Measurements from ENCODE around the gene COX7A2L.

Gene COX7A2L

DNA sequence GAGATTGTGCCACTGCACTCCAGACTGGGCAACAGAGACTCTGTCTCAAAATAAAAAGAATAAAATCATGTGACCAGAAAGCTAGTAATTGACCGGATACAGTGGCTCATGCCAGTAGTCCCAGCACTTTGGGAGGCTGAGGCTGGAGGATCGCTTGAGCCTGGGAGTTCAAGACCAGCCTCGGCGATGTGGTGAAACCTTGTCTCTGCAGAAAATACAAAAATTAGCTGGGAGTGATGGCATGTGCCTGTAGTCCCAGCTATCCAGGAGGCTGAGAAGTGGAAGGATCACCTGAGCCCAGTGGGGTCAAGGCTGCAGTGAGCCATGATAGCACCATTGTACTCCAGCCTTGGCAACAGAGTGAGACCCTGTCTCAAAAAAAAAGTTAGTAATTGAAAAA lies 36.8 kb downstream of the COX7A2L start:
- Histone ChIP-seq H3K4me3 (replicated peaks; ENCODE audit: low read depth, low read length) (no peak overlapping the region), H3K36me3 (ENCODE audit: control insufficient read depth, insufficient read depth, low read length) (peaks cover 5% of the 10 kb centered on the region), H3K27me3 (replicated peaks; ENCODE audit: control insufficient read depth, insufficient read depth, low read length) (no peaks in the 10 kb centered on the region)
- TF ChIP-seq, protein P1, sequence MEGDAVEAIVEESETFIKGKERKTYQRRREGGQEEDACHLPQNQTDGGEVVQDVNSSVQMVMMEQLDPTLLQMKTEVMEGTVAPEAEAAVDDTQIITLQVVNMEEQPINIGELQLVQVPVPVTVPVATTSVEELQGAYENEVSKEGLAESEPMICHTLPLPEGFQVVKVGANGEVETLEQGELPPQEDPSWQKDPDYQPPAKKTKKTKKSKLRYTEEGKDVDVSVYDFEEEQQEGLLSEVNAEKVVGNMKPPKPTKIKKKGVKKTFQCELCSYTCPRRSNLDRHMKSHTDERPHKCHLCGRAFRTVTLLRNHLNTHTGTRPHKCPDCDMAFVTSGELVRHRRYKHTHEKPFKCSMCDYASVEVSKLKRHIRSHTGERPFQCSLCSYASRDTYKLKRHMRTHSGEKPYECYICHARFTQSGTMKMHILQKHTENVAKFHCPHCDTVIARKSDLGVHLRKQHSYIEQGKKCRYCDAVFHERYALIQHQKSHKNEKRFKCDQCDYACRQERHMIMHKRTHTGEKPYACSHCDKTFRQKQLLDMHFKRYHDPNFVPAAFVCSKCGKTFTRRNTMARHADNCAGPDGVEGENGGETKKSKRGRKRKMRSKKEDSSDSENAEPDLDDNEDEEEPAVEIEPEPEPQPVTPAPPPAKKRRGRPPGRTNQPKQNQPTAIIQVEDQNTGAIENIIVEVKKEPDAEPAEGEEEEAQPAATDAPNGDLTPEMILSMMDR (IDR thresholded peaks at IDR 0.05; ENCODE audit: insufficient read depth, low read length, poor library complexity, severe bottlenecking): no peak
- no peak for DNase-seq (ENCODE audit: extremely low read depth, insufficient read length)

DNA sequence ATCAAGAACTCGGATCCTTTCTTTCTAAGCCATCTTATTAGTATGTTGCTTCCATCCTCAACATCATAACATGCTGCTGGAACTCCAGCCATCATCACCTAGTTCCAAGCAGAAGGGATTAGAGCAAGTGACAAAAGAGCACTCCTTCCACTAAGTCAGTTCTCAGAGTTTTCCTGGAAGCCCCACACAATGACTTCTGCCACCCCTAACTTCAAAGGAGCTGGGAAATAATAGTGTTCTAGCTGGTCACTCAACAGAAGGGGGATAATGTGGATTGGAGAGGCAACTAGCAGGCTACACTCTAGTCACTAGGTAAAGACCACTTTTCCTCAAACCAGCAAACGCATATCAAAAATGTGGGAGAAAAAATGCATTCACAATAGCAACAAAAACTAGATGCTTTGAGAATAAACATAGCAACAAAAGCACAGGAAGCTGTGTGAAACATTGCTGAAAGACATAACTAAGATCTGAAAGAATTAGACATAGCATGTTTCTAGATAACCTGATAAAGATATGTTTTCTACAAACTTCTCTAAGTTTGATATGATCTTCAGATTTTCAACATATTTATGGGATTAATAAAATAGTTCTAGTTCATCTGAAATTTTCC lies 39.5 kb downstream of the COX7A2L start:
- H3K36me3 ChIP-seq (ENCODE audit: control insufficient read depth, insufficient read depth, low read length): peaks cover 8% of the 10 kb centered on the region
- no peak overlapping the region for H3K4me3 ChIP-seq (replicated peaks; ENCODE audit: low read depth, low read length)
- DNase-seq (ENCODE audit: extremely low read depth, insufficient read length): no peak
- no peaks in the 10 kb centered on the region for H3K27me3 ChIP-seq (replicated peaks; ENCODE audit: control insufficient read depth, insufficient read depth, low read length)
- TF ChIP-seq, protein P1 (IDR thresholded peaks at IDR 0.05; ENCODE audit: insufficient read depth, low read length, poor library complexity, severe bottlenecking): no peak

DNA sequence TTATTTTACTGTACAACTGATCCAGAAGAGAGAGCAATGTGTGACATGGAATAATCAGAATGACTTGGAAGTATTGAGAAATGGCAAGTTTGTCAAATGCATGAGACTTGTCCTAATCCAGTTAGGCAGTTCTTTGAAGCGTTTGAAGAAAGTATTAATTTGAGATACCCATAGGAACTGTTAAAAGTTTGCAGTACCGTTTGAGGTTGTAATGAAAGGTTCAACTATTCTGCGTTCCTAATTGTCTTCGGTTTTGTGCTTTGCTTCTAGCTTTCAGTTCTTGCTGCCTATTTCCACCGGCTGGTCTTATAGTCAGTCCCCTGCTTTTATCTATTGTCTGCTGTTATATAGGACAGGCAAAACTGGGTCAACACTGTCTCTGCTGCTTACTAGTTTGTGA lies 41.8 kb downstream of the COX7A2L start:
- H3K27me3 ChIP-seq (replicated peaks; ENCODE audit: control insufficient read depth, insufficient read depth, low read length): no peaks in the 10 kb centered on the region
- TF ChIP-seq, protein P1 (IDR thresholded peaks at IDR 0.05; ENCODE audit: insufficient read depth, low read length, poor library complexity, severe bottlenecking): no peak
- H3K4me3 ChIP-seq (replicated peaks; ENCODE audit: low read depth, low read length): no peak overlapping the region
- DNase-seq (ENCODE audit: extremely low read depth, insufficient read length): no peak
- H3K36me3 ChIP-seq (ENCODE audit: control insufficient read depth, insufficient read depth, low read length): peaks cover 8% of the 10 kb centered on the region

DNA sequence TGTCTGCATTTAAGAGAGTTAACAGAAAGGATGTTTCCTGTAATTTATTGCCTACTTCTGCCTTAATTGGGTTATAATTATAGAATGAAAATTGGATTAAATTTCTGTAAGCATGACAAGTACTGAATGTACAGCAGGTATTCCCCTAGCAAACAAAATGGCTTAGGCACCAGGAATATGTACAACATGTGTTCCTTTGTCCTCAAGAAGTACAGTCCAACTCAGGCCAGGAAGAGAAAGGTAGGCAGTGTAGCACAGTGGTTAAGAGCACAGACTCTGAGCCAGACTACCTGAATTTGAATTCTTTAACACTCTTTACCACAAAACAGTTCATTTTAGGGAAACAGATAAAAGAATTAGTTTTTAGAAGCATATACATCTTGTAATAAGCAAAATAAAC lies 43.1 kb downstream of the COX7A2L start:
- DNase-seq (ENCODE audit: extremely low read depth, insufficient read length): no peak
- TF ChIP-seq, protein P1 (IDR thresholded peaks at IDR 0.05; ENCODE audit: insufficient read depth, low read length, poor library complexity, severe bottlenecking): no peak
- no peak overlapping the region for H3K4me3 ChIP-seq (replicated peaks; ENCODE audit: low read depth, low read length)
- H3K27me3 ChIP-seq (replicated peaks; ENCODE audit: control insufficient read depth, insufficient read depth, low read length): no peaks in the 10 kb centered on the region
- peaks cover 7% of the 10 kb centered on the region for H3K36me3 ChIP-seq (ENCODE audit: control insufficient read depth, insufficient read depth, low read length)

DNA sequence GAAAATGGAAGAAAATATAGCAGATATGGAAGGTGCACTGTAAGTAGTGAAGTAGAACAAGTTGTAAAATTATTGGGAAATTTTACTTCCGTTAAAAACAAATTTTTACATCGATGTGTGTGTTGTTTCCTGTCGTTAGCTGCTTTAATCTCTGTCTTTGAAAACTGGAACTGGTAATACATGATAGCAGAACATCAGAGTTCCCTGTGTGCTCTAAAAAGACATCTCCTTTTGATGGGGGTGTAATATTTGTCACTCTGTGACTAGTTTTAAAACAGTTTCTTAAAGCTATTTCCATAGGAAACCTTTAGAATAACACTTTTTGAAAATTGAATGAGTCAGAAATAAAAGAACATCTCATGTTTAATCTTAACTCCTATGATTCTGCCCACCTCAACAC lies 43.5 kb downstream of the COX7A2L start:
- TF ChIP-seq, protein P1 (IDR thresholded peaks at IDR 0.05; ENCODE audit: insufficient read depth, low read length, poor library complexity, severe bottlenecking): no peak
- no peak for DNase-seq (ENCODE audit: extremely low read depth, insufficient read length)
- Histone ChIP-seq H3K4me3 (replicated peaks; ENCODE audit: low read depth, low read length) (no peak overlapping the region), H3K27me3 (replicated peaks; ENCODE audit: control insufficient read depth, insufficient read depth, low read length) (no peaks in the 10 kb centered on the region), H3K36me3 (ENCODE audit: control insufficient read depth, insufficient read depth, low read length) (peaks cover 7% of the 10 kb centered on the region)

DNA sequence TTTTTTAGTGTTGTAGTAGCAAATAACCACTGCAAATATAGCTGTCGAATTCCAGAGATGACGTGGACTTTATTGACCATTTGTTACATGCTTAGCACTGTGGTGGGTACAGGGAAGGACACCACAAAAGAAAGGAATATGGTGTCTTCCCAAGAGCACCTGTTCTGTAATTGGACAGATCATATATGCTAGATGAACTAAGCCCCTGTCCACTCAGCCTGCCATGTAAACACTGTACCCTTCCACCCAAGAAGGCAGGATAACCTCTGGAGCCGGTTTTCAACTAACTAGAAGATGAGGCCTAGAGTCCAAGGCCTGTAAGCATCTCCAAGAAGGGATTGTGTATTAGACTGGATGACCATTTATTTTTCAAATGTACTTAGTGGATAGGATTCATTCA lies 44.1 kb downstream of the COX7A2L start:
- TF ChIP-seq, protein P1 (IDR thresholded peaks at IDR 0.05; ENCODE audit: insufficient read depth, low read length, poor library complexity, severe bottlenecking): no peak
- no peak overlapping the region for H3K4me3 ChIP-seq (replicated peaks; ENCODE audit: low read depth, low read length)
- no peak for DNase-seq (ENCODE audit: extremely low read depth, insufficient read length)
- peaks cover 7% of the 10 kb centered on the region for H3K36me3 ChIP-seq (ENCODE audit: control insufficient read depth, insufficient read depth, low read length)
- no peaks in the 10 kb centered on the region for H3K27me3 ChIP-seq (replicated peaks; ENCODE audit: control insufficient read depth, insufficient read depth, low read length)

Measured in GM06990 (cell line).